AG04450 (cell line): Measurements from ENCODE around the gene CBFA2T2. TPM values are rescaled to one million over a fixed set of nuclear protein-coding genes. Genes with fewer than 3 reads are reported as not detected.

Experiments
- CTCF ChIA-PET: fragments of 300-600, 350-600 bp; formaldehyde crosslinking; extraction: SDS; loops from one replicate; lab custom pipeline; 2022; ENCODE audit warnings: antibody characterized with exemption, inconsistent platforms; lab: Charles Lee
- POLR2A ChIA-PET: fragments of 350-600 bp; formaldehyde crosslinking; extraction: SDS; loops from one replicate; lab custom pipeline; 2021; ENCODE audit warnings: antibody characterized with exemption, inconsistent platforms; lab: Yijun Ruan, JAX
- DNase-seq: peaks from one replicate; pipeline ENCODE4 v3.0.0-alpha.2; 2011; ENCODE audit warnings: low read depth, low spot score
- H3K27ac ChIP-seq: one replicate; pipeline ENCODE4 v1.5.1; 2012; ENCODE audit warnings: low read depth, low read length, control low read depth
- H3K27me3 ChIP-seq: one replicate; pipeline ENCODE4 v1.6.0; 2012; ENCODE audit warnings: low read length; ENCODE audit not compliant: control insufficient read depth, insufficient read depth
- H3K4me3 ChIP-seq: 2 replicates; pipeline ENCODE4 v1.5.1; 2011; ENCODE audit warnings: mild to moderate bottlenecking, low read depth, low read length, control low read depth
- H3K9me3 ChIP-seq: 2 replicates; pipeline ENCODE4 v1.5.1; 2012; ENCODE audit warnings: low read length; ENCODE audit not compliant: control insufficient read depth, insufficient read depth
- polyA plus RNA-seq: library from polyadenylated mRNA; depleted of rRNA; stranded (reverse); fragments of >200 nt; gene quantifications from 2 replicates; pipeline ENCODE4 v1.2.3, GENCODE V29; 2011
- TF ChIP-seq, protein P1 (sequence below): IDR thresholded peaks from 2 replicates; pipeline ENCODE4 v1.5.1; 2011; ENCODE audit warnings: low read depth, low read length, control low read depth, inconsistent platforms

CBFA2T2 gene
- polyA plus RNA-seq, 1 experiment = 11.3 TPM

DNA sequence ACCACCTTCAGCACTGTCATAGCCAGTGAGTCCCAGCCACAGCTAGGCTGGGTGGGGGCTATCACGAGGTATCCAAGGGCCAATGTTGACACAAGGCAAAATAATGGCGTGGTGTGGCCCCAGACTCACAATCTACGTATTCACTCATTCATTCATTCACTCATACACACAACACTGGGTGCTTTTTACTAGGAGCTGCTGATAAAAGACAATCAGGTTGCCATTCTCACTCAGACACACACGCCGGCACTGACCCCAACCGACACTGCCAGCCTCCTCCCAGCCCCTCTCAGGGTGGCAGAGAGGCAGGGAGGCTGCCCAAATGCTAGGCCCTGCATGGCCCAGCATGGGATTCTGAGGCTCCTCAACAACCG lies 170.8 kb downstream of the CBFA2T2 start:
- DNase-seq = no peak
- Histone ChIP-seq H3K4me3 (no peak overlapping the region), H3K9me3 (no peaks in the 10 kb centered on the region; the same call in 1 of the 2 replicates), H3K27me3 (no peaks in the 10 kb centered on the region), H3K27ac (no peak overlapping the region)
- CTCF ChIA-PET = no interaction called here
- POLR2A ChIA-PET = no interaction called here
- TF ChIP-seq, protein P1, sequence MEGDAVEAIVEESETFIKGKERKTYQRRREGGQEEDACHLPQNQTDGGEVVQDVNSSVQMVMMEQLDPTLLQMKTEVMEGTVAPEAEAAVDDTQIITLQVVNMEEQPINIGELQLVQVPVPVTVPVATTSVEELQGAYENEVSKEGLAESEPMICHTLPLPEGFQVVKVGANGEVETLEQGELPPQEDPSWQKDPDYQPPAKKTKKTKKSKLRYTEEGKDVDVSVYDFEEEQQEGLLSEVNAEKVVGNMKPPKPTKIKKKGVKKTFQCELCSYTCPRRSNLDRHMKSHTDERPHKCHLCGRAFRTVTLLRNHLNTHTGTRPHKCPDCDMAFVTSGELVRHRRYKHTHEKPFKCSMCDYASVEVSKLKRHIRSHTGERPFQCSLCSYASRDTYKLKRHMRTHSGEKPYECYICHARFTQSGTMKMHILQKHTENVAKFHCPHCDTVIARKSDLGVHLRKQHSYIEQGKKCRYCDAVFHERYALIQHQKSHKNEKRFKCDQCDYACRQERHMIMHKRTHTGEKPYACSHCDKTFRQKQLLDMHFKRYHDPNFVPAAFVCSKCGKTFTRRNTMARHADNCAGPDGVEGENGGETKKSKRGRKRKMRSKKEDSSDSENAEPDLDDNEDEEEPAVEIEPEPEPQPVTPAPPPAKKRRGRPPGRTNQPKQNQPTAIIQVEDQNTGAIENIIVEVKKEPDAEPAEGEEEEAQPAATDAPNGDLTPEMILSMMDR = no peak

DNA sequence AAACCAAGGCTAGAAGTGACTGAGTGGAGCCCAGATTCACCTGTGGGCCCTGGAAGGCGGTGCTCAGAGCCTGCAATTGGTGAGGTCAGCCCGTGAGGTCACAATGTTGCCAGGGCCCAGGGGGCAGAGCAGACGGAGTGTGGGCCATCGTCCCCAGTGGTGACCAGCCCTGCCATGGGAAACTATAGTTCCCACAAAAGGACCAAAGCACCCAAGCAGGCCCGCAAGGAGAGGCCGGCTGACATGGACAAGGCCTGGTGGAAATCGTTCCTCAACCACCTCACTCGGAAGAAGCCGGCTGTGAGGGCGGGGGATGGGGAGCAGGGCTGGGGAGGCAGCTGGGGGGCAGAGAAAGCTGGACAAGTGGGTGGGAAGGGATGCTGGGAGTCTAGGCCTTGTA lies 172.3 kb downstream of the CBFA2T2 start, which contains the start of gene C20orf144:
TSS of gene C20orf144 (plus strand) at position 156 of the 400 bp plus-strand sequence. CDS start at position 175, 19 bp downstream.
- Histone ChIP-seq H3K27me3 (no peaks in the 10 kb centered on the region), H3K4me3 (peak within 1 kb of the TSS; percentile 80), H3K27ac (peak within 1 kb of the TSS; percentile 80), H3K9me3 (no peaks in the 10 kb centered on the region; the same call in 1 of the 2 replicates)
- no peak for DNase-seq
- POLR2A ChIA-PET = interaction anchor here (1.3 kb wide), 1 partner anchor 450 kb away, joined by 3 read pairs; the partner anchor contains the start of gene EIF2S2
- TF ChIP-seq, protein P1 = no peak
- CTCF ChIA-PET = interaction anchor here (2.2 kb wide), 1 partner anchor 8 kb away, joined by 13 read pairs; no protein-coding TSS in a partner anchor

DNA sequence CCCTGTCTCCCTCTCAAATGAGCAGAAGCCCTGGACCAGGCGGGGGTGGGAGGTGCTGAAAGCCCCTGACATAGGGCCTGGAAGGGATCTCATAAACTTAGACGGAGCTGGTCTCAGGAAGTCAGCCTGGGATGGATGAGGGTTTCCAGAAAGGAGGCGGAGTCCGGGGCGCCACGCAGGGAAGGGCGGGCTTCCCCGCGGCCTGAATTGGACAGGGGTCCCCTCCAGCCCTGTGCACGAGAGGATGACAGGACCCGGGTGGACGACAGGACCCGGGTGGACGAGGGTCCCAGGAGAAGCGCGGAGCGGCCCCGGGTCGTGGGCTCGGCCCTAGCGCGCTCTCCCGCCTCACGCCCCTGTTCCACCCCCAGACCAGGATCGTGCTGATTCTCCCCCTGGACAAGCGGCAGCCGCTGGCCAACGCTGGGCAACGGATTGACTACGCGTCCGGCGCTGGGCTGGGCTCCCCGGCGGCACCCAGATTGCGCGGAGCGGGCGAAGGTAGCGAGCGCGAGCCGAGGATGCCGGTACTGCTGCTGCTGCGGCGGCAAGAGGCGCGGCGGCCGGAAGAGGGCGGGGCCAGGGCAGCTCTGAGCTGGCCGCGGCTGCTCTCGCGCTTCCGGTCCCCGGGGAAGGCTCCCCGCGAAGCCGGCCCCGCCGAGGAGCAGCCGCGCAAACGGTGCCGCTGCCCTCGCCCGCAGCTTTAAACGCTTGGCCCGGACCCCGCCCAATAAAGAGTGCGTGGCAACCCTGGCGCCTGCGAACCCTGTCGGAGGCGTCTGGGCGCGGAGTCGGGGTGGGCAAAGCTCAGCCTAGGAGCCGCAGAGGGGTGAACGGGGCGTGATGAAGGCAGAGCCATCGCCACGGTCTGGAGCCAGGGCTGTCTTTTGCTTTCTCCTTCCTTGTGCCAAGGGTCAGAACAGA lies 173.5 kb downstream of the CBFA2T2 start:
- ChIA-PET CTCF (interaction anchor here (0.6 to 2.2 kb wide), 3 partner anchors 9 to 197 kb away, joined by 3 to 13 read pairs (median 4); no protein-coding TSS in a partner anchor), POLR2A (interaction anchor here (0.6 to 2.3 kb wide), 9 partner anchors 10 to 449 kb away, joined by 3 to 10 read pairs (median 4); partner anchors contain the start of genes CBFA2T2, EIF2S2, PXMP4 and ZNF341)
- peak overlapping the region; percentile 80 for H3K27ac ChIP-seq
- no peak for DNase-seq
- TF ChIP-seq, protein P1 = no peak
- H3K9me3 ChIP-seq = no peaks in the 10 kb centered on the region; the same call in 1 of the 2 replicates
- peak overlapping the region; percentile 80 for H3K4me3 ChIP-seq
- no peaks in the 10 kb centered on the region for H3K27me3 ChIP-seq

DNA sequence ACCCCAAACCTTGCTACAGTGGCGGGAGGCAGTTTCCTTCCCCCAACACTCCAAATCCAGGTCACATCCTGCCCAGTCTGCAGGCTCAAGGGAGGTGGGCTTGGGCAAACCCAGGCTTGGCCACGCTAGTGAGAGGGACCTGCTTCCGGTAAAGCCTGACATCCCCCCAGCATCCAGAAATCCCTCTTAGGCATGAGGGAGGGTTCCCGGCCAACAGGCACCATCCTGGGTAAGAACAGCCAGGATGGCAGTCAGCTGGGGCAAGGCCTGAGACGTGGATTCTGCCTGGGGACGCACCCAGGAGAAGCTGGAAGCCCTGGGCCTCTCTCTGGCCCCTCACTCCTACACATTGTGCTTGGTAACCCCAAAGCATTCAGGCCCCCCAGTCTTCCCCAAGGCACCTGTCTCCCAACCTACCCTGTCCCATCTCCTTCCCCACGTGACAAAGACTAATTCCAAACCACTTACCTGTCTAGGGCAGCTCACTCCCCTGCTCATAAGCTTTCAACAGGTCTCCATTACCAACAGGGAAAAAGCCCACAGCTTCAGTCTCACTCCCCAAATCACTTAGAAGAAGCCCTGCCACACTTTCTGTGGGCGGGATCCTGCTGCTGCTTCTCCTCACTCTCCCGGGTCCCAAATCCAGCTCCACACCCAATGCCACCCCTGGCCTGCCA lies 174.3 kb downstream of the CBFA2T2 start:
- Histone ChIP-seq H3K4me3 (peak overlapping the region; percentile 80), H3K27me3 (no peaks in the 10 kb centered on the region), H3K27ac (peak overlapping the region; percentile 80), H3K9me3 (no peaks in the 10 kb centered on the region; the same call in 1 of the 2 replicates)
- ChIA-PET POLR2A (interaction anchor here (0.7 to 2.3 kb wide), 6 partner anchors 11 to 174 kb away, joined by 3 to 10 read pairs (median 4); partner anchors contain the start of genes CBFA2T2 and ZNF341), CTCF (interaction anchor here (0.5 to 2.2 kb wide), 3 partner anchors 10 to 455 kb away, joined by 3 to 13 read pairs (median 3); no protein-coding TSS in a partner anchor)
- no peak for DNase-seq
- TF ChIP-seq, protein P1 = no peak
